Cardiac muscle cell (in vitro differentiated cells and primary cell): ENCODE results near the gene CHMP2B. TPM values are rescaled to one million over a fixed set of nuclear protein-coding genes. Genes with fewer than 3 reads are reported as not detected.

Source experiments
- DNase-seq, 2 donors: peaks; one replicate each; pipeline versions ENCODE4 v3.0.0 to v3.0.0-alpha.2; 2010 to 2017; ENCODE audit warnings: low read depth in 1 of 2, low spot score in 1 of 2
- H3K27ac ChIP-seq: fragments of 200-600 bp; sonication (generic); 2 replicates; pipeline ENCODE4 v1.5.1; 2016
- H3K27me3 ChIP-seq: fragments of 200-600 bp; sonication (generic); 2 replicates; pipeline ENCODE4 v1.6.0; 2016; ENCODE audit warnings: control low read depth
- H3K36me3 ChIP-seq: fragments of 200-600 bp; sonication (generic); 2 replicates; pipeline ENCODE4 v1.5.1; 2016; ENCODE audit warnings: control low read depth
- H3K4me1 ChIP-seq: fragments of 200-600 bp; sonication (generic); 2 replicates; pipeline ENCODE4 v1.8.1; 2017; ENCODE audit warnings: low read depth, mild to moderate bottlenecking, mixed run types
- H3K4me3 ChIP-seq: fragments of 200-600 bp; sonication (generic); 2 replicates; pipeline ENCODE4 v1.5.1; 2016; ENCODE audit warnings: mild to moderate bottlenecking
- H3K9me3 ChIP-seq: fragments of 200-600 bp; sonication (generic); 2 replicates; pipeline ENCODE4 v1.5.1; 2017; ENCODE audit warnings: low read depth, mild to moderate bottlenecking, control low read depth
- polyA plus RNA-seq: library from polyadenylated mRNA; unstranded; fragments of >200 nt; fragmentation: Nextera tagmentation; extraction: Ambion mirVana; gene quantifications from 2 replicates; pipeline ENCODE4 v1.2.1, GENCODE V29; 2016
- total RNA-seq: library from RNA; depleted of rRNA; stranded (reverse); fragments of >200 nt; gene quantifications from 2 replicates; pipeline ENCODE4 v1.2.3, GENCODE V29; 2016
- TF ChIP-seq, protein P1 (sequence below): IDR thresholded peaks from 2 replicates; pipeline ENCODE4 v1.5.1; 2012; ENCODE audit warnings: low read depth, mild to moderate bottlenecking, low read length

CHMP2B gene
- total and polyA plus RNA-seq, 2 experiments from 2014 or later: 20.0 to 60.2 TPM

- Histone ChIP-seq H3K36me3 (no peaks in the 10 kb centered on the region), H3K27me3 (no peaks in the 10 kb centered on the region), H3K9me3 (no peaks in the 10 kb centered on the region), H3K4me3 (no peak overlapping the region), H3K4me1 (no peaks in the 10 kb centered on the region), H3K27ac (no peak overlapping the region)
- no peak for DNase-seq
- TF ChIP-seq, protein P1, sequence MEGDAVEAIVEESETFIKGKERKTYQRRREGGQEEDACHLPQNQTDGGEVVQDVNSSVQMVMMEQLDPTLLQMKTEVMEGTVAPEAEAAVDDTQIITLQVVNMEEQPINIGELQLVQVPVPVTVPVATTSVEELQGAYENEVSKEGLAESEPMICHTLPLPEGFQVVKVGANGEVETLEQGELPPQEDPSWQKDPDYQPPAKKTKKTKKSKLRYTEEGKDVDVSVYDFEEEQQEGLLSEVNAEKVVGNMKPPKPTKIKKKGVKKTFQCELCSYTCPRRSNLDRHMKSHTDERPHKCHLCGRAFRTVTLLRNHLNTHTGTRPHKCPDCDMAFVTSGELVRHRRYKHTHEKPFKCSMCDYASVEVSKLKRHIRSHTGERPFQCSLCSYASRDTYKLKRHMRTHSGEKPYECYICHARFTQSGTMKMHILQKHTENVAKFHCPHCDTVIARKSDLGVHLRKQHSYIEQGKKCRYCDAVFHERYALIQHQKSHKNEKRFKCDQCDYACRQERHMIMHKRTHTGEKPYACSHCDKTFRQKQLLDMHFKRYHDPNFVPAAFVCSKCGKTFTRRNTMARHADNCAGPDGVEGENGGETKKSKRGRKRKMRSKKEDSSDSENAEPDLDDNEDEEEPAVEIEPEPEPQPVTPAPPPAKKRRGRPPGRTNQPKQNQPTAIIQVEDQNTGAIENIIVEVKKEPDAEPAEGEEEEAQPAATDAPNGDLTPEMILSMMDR: no peak
These were observed 27.0 kb upstream of the CHMP2B start for GRCh38 chr3:87200060-87200647.

- no peak overlapping the region for H3K27ac ChIP-seq
- H3K4me3 ChIP-seq: no peak overlapping the region
- H3K27me3 ChIP-seq: no peaks in the 10 kb centered on the region
- no peak for DNase-seq
- no peaks in the 10 kb centered on the region for H3K4me1 ChIP-seq
- TF ChIP-seq, protein P1: no peak
- no peaks in the 10 kb centered on the region for H3K36me3 ChIP-seq
- no peaks in the 10 kb centered on the region for H3K9me3 ChIP-seq
These were observed 25.4 kb upstream of the CHMP2B start for GRCh38 chr3:87201727-87202126.

DNA sequence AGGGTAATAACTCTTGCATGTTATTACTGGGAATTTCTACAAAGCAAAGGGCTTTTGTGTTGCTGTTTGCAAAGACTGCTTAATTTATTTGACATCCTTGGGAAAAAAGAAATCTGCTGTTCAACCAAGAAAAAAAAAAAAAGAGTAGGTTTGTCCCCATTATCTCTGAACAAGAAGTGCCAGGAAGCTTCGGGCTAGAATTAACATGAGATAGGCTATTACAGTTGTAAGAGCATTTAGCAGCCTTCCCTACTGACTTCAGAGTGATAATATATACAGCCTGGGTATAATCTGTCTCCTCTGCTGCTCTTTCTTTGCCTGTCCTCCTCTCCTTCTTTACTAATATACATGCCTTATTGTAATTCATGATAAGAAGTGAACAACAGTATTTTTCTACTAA is 23.3 kb upstream of the CHMP2B start:
- no peak overlapping the region for H3K4me3 ChIP-seq
- no peaks in the 10 kb centered on the region for H3K36me3 ChIP-seq
- H3K27me3 ChIP-seq: no peaks in the 10 kb centered on the region
- DNase-seq: no peak
- H3K27ac ChIP-seq: no peak overlapping the region
- TF ChIP-seq, protein P1: no peak
- H3K9me3 ChIP-seq: no peaks in the 10 kb centered on the region
- no peaks in the 10 kb centered on the region for H3K4me1 ChIP-seq

- H3K27ac ChIP-seq: no peak overlapping the region
- peak in 1 of 2 donors; percentile 75 for DNase-seq
- H3K27me3 ChIP-seq: no peaks in the 10 kb centered on the region
- no peaks in the 10 kb centered on the region for H3K4me1 ChIP-seq
- no peaks in the 10 kb centered on the region for H3K9me3 ChIP-seq
- TF ChIP-seq, protein P1: no peak
- H3K36me3 ChIP-seq: no peaks in the 10 kb centered on the region
- no peak overlapping the region for H3K4me3 ChIP-seq
These were observed 21.0 kb upstream of the CHMP2B start for GRCh38 chr3:87206070-87206469.

DNA sequence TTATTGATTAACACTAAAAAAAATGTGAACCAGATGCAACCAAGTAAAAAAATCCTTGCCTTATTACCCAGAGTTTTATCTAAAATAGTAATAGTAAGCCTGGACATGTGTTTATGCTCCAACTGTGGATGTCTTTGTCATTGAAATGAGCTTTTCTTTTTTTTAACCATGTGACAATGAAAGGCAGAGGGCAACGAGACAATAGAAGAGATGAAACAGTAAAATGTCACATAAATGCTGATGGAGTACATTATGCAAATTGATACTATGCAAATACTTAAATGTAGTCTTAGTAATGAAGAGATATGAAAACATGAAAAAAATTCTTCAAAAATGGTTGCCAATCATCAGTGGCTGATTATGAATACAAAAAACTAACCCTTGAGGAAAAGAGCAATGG is 20.5 kb upstream of the CHMP2B start:
- Histone ChIP-seq H3K4me3 (no peak overlapping the region), H3K36me3 (no peaks in the 10 kb centered on the region), H3K9me3 (no peaks in the 10 kb centered on the region), H3K27me3 (no peaks in the 10 kb centered on the region), H3K27ac (no peak overlapping the region), H3K4me1 (no peaks in the 10 kb centered on the region)
- DNase-seq: no peak
- TF ChIP-seq, protein P1: no peak
